Measurements from ENCODE around the gene SRMS. TPM values are rescaled to one million over a fixed set of nuclear protein-coding genes. Genes with fewer than 3 reads are reported as not detected.

Gene SRMS
- total RNA-seq, 2 donors from 2014 or later: not detected

- DNase-seq (no peak), ATAC-seq (peak; percentile 37)
- H3K9me3 ChIP-seq (ENCODE audit: control insufficient read depth, low read length, poor library complexity, severe bottlenecking): no peaks in the 10 kb centered on the region
- Mint-ChIP-seq H3K4me1 (peaks cover 11% of the 10 kb centered on the region), H3K27ac (no peak overlapping the region), H3K36me3 (ENCODE audit: low read depth) (peaks cover 4% of the 10 kb centered on the region), H3K4me3 (no peak overlapping the region), H3K27me3 (no peaks in the 10 kb centered on the region)
These were observed 40.4 kb upstream of the SRMS start for GRCh38 chr20:63587776-63588591.

- Mint-ChIP-seq H3K4me3 (no peak overlapping the region), H3K27me3 (no peaks in the 10 kb centered on the region), H3K4me1 (peaks cover 10% of the 10 kb centered on the region), H3K27ac (no peak overlapping the region), H3K36me3 (ENCODE audit: low read depth) (peaks cover 3% of the 10 kb centered on the region)
- DNase-seq (no peak), ATAC-seq (no peak)
- H3K9me3 ChIP-seq (ENCODE audit: control insufficient read depth, low read length, poor library complexity, severe bottlenecking): no peaks in the 10 kb centered on the region
These were observed 39.7 kb upstream of the SRMS start for GRCh38 chr20:63587256-63587655.

- H3K9me3 ChIP-seq (ENCODE audit: control insufficient read depth, low read length, poor library complexity, severe bottlenecking): no peaks in the 10 kb centered on the region
- H3K27me3 Mint-ChIP-seq: no peaks in the 10 kb centered on the region
- no peak for ATAC-seq
- H3K36me3 Mint-ChIP-seq (ENCODE audit: low read depth): peaks cover 3% of the 10 kb centered on the region
- H3K4me1 Mint-ChIP-seq: peaks cover 10% of the 10 kb centered on the region
- H3K27ac Mint-ChIP-seq: no peak overlapping the region
- no peak overlapping the region for H3K4me3 Mint-ChIP-seq
- no peak for DNase-seq
These were observed 39.2 kb upstream of the SRMS start for GRCh38 chr20:63586797-63587196.

GRCh38 chr20:63585616-63586565 is 38.3 kb upstream of the SRMS start:
- ATAC-seq (no peak), DNase-seq (no peak)
- no peaks in the 10 kb centered on the region for H3K9me3 ChIP-seq (ENCODE audit: control insufficient read depth, low read length, poor library complexity, severe bottlenecking)
- no peaks in the 10 kb centered on the region for H3K27me3 Mint-ChIP-seq
- H3K4me3 Mint-ChIP-seq: no peak overlapping the region
- no peak overlapping the region for H3K27ac Mint-ChIP-seq
- peaks cover 3% of the 10 kb centered on the region for H3K36me3 Mint-ChIP-seq (ENCODE audit: low read depth)
- H3K4me1 Mint-ChIP-seq: peaks cover 10% of the 10 kb centered on the region

- H3K27me3 Mint-ChIP-seq: no peaks in the 10 kb centered on the region
- no peaks in the 10 kb centered on the region for H3K36me3 Mint-ChIP-seq (ENCODE audit: low read depth)
- H3K27ac Mint-ChIP-seq: no peak overlapping the region
- no peaks in the 10 kb centered on the region for H3K9me3 ChIP-seq (ENCODE audit: control insufficient read depth, low read length, poor library complexity, severe bottlenecking)
- H3K4me3 Mint-ChIP-seq: no peak overlapping the region
- peaks cover 7% of the 10 kb centered on the region for H3K4me1 Mint-ChIP-seq
- no peak for ATAC-seq
- no peak for DNase-seq
These were observed 35.0 kb upstream of the SRMS start for GRCh38 chr20:63582382-63583063.

GRCh38 chr20:63580796-63581461 is 33.4 kb upstream of the SRMS start:
- H3K4me1 Mint-ChIP-seq: peaks cover 6% of the 10 kb centered on the region
- H3K27me3 Mint-ChIP-seq: peaks cover 4% of the 10 kb centered on the region
- H3K36me3 Mint-ChIP-seq (ENCODE audit: low read depth): no peaks in the 10 kb centered on the region

GRCh38 chr20:63579017-63579694 is 31.6 kb upstream of the SRMS start:
- Mint-ChIP-seq H3K36me3 (ENCODE audit: low read depth) (no peaks in the 10 kb centered on the region), H3K4me1 (peaks cover 2% of the 10 kb centered on the region), H3K27ac (no peak overlapping the region), H3K4me3 (no peak overlapping the region), H3K27me3 (peaks cover 4% of the 10 kb centered on the region)
- no peak for DNase-seq
- H3K9me3 ChIP-seq (ENCODE audit: control insufficient read depth, low read length, poor library complexity, severe bottlenecking): no peaks in the 10 kb centered on the region
- no peak for ATAC-seq

More at GRCh38 chr20:63580796-63581461, 33.4 kb upstream of the SRMS start:
- Mint-ChIP-seq H3K27ac (no peak overlapping the region), H3K4me3 (no peak overlapping the region)
- DNase-seq (peak; percentile 42 to 64 (median 51)), ATAC-seq (peak; percentile 97)
- H3K9me3 ChIP-seq (ENCODE audit: control insufficient read depth, low read length, poor library complexity, severe bottlenecking): no peaks in the 10 kb centered on the region

GRCh38 chr20:63578224-63579016 is 30.9 kb upstream of the SRMS start:
- no peak overlapping the region for H3K4me3 Mint-ChIP-seq
- no peak for DNase-seq
- H3K4me1 Mint-ChIP-seq: no peaks in the 10 kb centered on the region
- ATAC-seq: no peak
- peaks cover 4% of the 10 kb centered on the region for H3K27me3 Mint-ChIP-seq
- H3K9me3 ChIP-seq (ENCODE audit: control insufficient read depth, low read length, poor library complexity, severe bottlenecking): no peaks in the 10 kb centered on the region
- H3K27ac Mint-ChIP-seq: no peak overlapping the region
- H3K36me3 Mint-ChIP-seq (ENCODE audit: low read depth): no peaks in the 10 kb centered on the region

- H3K36me3 Mint-ChIP-seq (ENCODE audit: low read depth): no peaks in the 10 kb centered on the region
- H3K4me1 Mint-ChIP-seq: no peaks in the 10 kb centered on the region
- no peak for ATAC-seq
- H3K27me3 Mint-ChIP-seq: peaks cover 4% of the 10 kb centered on the region
- H3K4me3 Mint-ChIP-seq: no peak overlapping the region
- DNase-seq: no peak
- H3K27ac Mint-ChIP-seq: no peak overlapping the region
- no peaks in the 10 kb centered on the region for H3K9me3 ChIP-seq (ENCODE audit: control insufficient read depth, low read length, poor library complexity, severe bottlenecking)
These were observed 29.9 kb upstream of the SRMS start for GRCh38 chr20:63577317-63577894.

- Mint-ChIP-seq H3K27me3 (peaks cover 4% of the 10 kb centered on the region), H3K4me1 (no peaks in the 10 kb centered on the region), H3K36me3 (ENCODE audit: low read depth) (no peaks in the 10 kb centered on the region), H3K27ac (no peak overlapping the region), H3K4me3 (peak overlapping the region; percentile 66)
- DNase-seq (no peak), ATAC-seq (no peak)
- no peaks in the 10 kb centered on the region for H3K9me3 ChIP-seq (ENCODE audit: control insufficient read depth, low read length, poor library complexity, severe bottlenecking)
These were observed 28.8 kb upstream of the SRMS start for GRCh38 chr20:63576311-63576710.

GRCh38 chr20:63574829-63575743 is 27.5 kb upstream of the SRMS start:
- peak overlapping the region; percentile 87 for H3K4me3 Mint-ChIP-seq
- ATAC-seq (no peak), DNase-seq (no peak)
- H3K27ac Mint-ChIP-seq: no peak overlapping the region
- no peaks in the 10 kb centered on the region for H3K9me3 ChIP-seq (ENCODE audit: control insufficient read depth, low read length, poor library complexity, severe bottlenecking)
- no peaks in the 10 kb centered on the region for H3K4me1 Mint-ChIP-seq
- no peaks in the 10 kb centered on the region for H3K36me3 Mint-ChIP-seq (ENCODE audit: low read depth)
- H3K27me3 Mint-ChIP-seq: peaks cover 4% of the 10 kb centered on the region

Measured in T-helper 17 cell (primary cell).